Neural cell (in vitro differentiated cells): Measurements from ENCODE around the gene ZNF30.

Experiments used
- EP300 ChIP-seq: fragments of 450-650 bp; conservative IDR thresholded peaks from 2 replicates; pipeline ENCODE4 v1.6.1; 2014; ENCODE audit warnings: antibody characterized with exemption, mild to moderate bottlenecking, moderate library complexity; ENCODE audit not compliant: poor library complexity, severe bottlenecking
- EZH2 ChIP-seq: fragments of 200-600, 300-800 bp; shearing (Covaris generic), sonication (generic); IDR thresholded peaks from 2 replicates; pipeline ENCODE4 v1.6.1; 2014; ENCODE audit warnings: antibody characterized with exemption, low read length, borderline replicate concordance, mild to moderate bottlenecking; ENCODE audit not compliant: insufficient read depth, poor library complexity, severe bottlenecking
- POLR2AphosphoS5 ChIP-seq: IDR thresholded peaks from 2 replicates; pipeline ENCODE4 v1.6.1; 2012
- RAD21 ChIP-seq: fragments of 450-650 bp; conservative IDR thresholded peaks from 2 replicates; pipeline ENCODE4 v1.6.1; 2014; ENCODE audit warnings: antibody characterized with exemption, mild to moderate bottlenecking, moderate library complexity
- TAF1 ChIP-seq: IDR thresholded peaks from 2 replicates; pipeline ENCODE4 v1.6.1; 2012; ENCODE audit warnings: low read depth
- TF ChIP-seq, protein P1 (sequence below): fragments of 450-650 bp; IDR thresholded peaks from 2 replicates; pipeline ENCODE4 v1.5.1; 2014; ENCODE audit warnings: antibody characterized with exemption, mild to moderate bottlenecking, moderate library complexity; ENCODE audit not compliant: poor library complexity, severe bottlenecking
- TF ChIP-seq, protein P2 (sequence below): IDR thresholded peaks from 2 replicates; pipeline ENCODE4 v1.6.1; 2012; ENCODE audit warnings: borderline replicate concordance

DNA sequence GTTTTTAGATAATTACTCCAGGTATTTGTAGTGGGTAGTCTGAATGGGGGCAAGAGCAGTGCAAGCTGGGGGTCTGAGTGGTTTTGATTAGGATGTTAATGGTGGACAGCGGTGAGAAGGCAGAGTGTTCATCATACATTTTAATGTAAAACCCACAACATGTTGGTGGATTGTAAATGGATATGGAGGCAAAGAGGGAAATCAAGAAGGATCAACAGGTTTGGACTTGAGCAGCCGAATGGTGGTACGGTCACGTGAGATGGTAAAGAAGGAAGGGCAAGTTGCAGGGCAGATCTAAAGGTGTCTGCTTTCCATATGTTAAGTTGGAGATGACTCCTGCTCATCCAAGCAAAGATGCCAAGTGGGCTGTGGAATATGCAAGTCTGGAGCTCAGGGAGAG lies 9.5 kb downstream of the ZNF30 start:
- TF ChIP-seq, protein P1, sequence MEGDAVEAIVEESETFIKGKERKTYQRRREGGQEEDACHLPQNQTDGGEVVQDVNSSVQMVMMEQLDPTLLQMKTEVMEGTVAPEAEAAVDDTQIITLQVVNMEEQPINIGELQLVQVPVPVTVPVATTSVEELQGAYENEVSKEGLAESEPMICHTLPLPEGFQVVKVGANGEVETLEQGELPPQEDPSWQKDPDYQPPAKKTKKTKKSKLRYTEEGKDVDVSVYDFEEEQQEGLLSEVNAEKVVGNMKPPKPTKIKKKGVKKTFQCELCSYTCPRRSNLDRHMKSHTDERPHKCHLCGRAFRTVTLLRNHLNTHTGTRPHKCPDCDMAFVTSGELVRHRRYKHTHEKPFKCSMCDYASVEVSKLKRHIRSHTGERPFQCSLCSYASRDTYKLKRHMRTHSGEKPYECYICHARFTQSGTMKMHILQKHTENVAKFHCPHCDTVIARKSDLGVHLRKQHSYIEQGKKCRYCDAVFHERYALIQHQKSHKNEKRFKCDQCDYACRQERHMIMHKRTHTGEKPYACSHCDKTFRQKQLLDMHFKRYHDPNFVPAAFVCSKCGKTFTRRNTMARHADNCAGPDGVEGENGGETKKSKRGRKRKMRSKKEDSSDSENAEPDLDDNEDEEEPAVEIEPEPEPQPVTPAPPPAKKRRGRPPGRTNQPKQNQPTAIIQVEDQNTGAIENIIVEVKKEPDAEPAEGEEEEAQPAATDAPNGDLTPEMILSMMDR = no peak
- TF ChIP-seq EZH2 (no peak), TAF1 (no peak), EP300 (no peak), RAD21 (no peak), POLR2AphosphoS5 (no peak)
- TF ChIP-seq, protein P2, sequence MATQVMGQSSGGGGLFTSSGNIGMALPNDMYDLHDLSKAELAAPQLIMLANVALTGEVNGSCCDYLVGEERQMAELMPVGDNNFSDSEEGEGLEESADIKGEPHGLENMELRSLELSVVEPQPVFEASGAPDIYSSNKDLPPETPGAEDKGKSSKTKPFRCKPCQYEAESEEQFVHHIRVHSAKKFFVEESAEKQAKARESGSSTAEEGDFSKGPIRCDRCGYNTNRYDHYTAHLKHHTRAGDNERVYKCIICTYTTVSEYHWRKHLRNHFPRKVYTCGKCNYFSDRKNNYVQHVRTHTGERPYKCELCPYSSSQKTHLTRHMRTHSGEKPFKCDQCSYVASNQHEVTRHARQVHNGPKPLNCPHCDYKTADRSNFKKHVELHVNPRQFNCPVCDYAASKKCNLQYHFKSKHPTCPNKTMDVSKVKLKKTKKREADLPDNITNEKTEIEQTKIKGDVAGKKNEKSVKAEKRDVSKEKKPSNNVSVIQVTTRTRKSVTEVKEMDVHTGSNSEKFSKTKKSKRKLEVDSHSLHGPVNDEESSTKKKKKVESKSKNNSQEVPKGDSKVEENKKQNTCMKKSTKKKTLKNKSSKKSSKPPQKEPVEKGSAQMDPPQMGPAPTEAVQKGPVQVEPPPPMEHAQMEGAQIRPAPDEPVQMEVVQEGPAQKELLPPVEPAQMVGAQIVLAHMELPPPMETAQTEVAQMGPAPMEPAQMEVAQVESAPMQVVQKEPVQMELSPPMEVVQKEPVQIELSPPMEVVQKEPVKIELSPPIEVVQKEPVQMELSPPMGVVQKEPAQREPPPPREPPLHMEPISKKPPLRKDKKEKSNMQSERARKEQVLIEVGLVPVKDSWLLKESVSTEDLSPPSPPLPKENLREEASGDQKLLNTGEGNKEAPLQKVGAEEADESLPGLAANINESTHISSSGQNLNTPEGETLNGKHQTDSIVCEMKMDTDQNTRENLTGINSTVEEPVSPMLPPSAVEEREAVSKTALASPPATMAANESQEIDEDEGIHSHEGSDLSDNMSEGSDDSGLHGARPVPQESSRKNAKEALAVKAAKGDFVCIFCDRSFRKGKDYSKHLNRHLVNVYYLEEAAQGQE = no peak
